ENCODE results near the gene PSTPIP2. TPM values are rescaled to one million over a fixed set of nuclear protein-coding genes. Genes with fewer than 3 reads are reported as not detected.

PSTPIP2 gene
- total RNA-seq, 1 experiment from 2014 or later, result 3.3 TPM

DNA sequence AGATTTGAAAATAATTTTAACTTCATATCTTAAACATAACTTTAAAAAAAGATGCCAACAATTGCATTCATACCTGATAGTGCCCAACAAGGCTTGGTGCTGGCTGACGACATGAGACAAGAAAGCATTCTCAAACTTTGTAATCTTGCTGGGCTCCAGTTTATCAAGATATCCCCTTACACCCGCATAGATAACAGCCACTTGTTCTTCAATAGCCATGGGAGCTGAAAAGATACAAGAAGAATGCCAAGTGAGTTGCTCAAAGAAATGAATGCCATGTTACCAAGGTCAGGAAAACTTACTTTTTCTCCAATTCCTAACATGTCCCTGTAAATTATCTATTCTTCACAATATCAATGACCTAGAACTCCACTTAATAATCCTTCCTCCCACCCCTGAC is 12.4 kb upstream of the PSTPIP2 start:
- no peak overlapping the region for H3K4me3 Mint-ChIP-seq
- H3K36me3 Mint-ChIP-seq (ENCODE audit: insufficient read depth in 1 of 3, low read depth in 3 of 3), result peaks cover 73 to 97% (median 90%) of the 10 kb centered on the region in 3 experiments
- Histone ChIP-seq H2AFZ (ENCODE audit: low read length) (no peak overlapping the region), H3K14ac (ENCODE audit: insufficient read depth, low read length) (no peak overlapping the region), H3K4me2 (ENCODE audit: insufficient read depth, insufficient read length, low read length) (no peak overlapping the region), H4K91ac (ENCODE audit: insufficient read length, low read depth, low read length) (no peak overlapping the region), H3K18ac (ENCODE audit: insufficient read length, low read depth, low read length) (no peak overlapping the region), H3K23me2 (ENCODE audit: insufficient read length, low read depth, low read length, poor library complexity, severe bottlenecking) (no peaks in the 10 kb centered on the region), H2BK5ac (ENCODE audit: insufficient read length, low read length) (no peak overlapping the region), H3K79me1 (ENCODE audit: insufficient read depth, low read depth, low read length, poor library complexity, severe bottlenecking) (peaks cover 4% of the 10 kb centered on the region), H3K4me1 (ENCODE audit: insufficient read depth, low read length) (no peaks in the 10 kb centered on the region), H2AK5ac (ENCODE audit: insufficient read length, low read length) (no peak overlapping the region), H3K23ac (ENCODE audit: insufficient read length, low read depth, low read length) (no peak overlapping the region), H3T11ph (ENCODE audit: low read length) (no peak overlapping the region), H4K20me1 (ENCODE audit: control insufficient read depth, insufficient read depth, insufficient read length) (no peaks in the 10 kb centered on the region), H3K79me2 (ENCODE audit: insufficient read depth, low read length) (no peaks in the 10 kb centered on the region), H2BK120ac (ENCODE audit: low read depth, low read length, poor library complexity, severe bottlenecking) (no peak overlapping the region), H2BK12ac (ENCODE audit: insufficient read length, low read depth, low read length) (no peak overlapping the region), H3K9me3 (ENCODE audit: control insufficient read depth, low read depth, low read length) (no peaks in the 10 kb centered on the region), H3K56ac (ENCODE audit: insufficient read length, low read depth, low read length) (no peak overlapping the region), H4K8ac (replicated peaks; ENCODE audit: insufficient read length, low read depth, low read length) (no peak overlapping the region), H3K4ac (ENCODE audit: low read depth, low read length) (no peak overlapping the region), H4K5ac (ENCODE audit: insufficient read length, low read depth, low read length) (no peak overlapping the region), H2BK20ac (ENCODE audit: low read depth, low read length, poor library complexity, severe bottlenecking) (no peak overlapping the region), H3K27ac (ENCODE audit: insufficient read length, low read depth, low read length) (no peak overlapping the region), H3K27me3 (ENCODE audit: insufficient read depth, low read length) (no peaks in the 10 kb centered on the region), H3K9ac (ENCODE audit: extremely low read depth, insufficient read length, low read length) (no peak overlapping the region), H2BK15ac (ENCODE audit: low read depth, low read length) (no peak overlapping the region)
- H3K27ac Mint-ChIP-seq, result no peak overlapping the region
- no peak for DNase-seq
- no peaks in the 10 kb centered on the region for H3K4me1 Mint-ChIP-seq
- TF ChIP-seq, protein P1, sequence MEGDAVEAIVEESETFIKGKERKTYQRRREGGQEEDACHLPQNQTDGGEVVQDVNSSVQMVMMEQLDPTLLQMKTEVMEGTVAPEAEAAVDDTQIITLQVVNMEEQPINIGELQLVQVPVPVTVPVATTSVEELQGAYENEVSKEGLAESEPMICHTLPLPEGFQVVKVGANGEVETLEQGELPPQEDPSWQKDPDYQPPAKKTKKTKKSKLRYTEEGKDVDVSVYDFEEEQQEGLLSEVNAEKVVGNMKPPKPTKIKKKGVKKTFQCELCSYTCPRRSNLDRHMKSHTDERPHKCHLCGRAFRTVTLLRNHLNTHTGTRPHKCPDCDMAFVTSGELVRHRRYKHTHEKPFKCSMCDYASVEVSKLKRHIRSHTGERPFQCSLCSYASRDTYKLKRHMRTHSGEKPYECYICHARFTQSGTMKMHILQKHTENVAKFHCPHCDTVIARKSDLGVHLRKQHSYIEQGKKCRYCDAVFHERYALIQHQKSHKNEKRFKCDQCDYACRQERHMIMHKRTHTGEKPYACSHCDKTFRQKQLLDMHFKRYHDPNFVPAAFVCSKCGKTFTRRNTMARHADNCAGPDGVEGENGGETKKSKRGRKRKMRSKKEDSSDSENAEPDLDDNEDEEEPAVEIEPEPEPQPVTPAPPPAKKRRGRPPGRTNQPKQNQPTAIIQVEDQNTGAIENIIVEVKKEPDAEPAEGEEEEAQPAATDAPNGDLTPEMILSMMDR (conservative IDR thresholded peaks at IDR 0.05), result no peak
- no CpG with 5 or more reads among the region's 2 CpGs for WGBS (ENCODE audit: extremely low coverage, insufficient read length, low lambda C conversion rate)
- H3K9me3 Mint-ChIP-seq, result no peaks in the 10 kb centered on the region
- no peaks in the 10 kb centered on the region for H3K27me3 Mint-ChIP-seq (ENCODE audit: low read depth)
